Measurements from ENCODE around the gene GRID1. TPM values are rescaled to one million over a fixed set of nuclear protein-coding genes. Genes with fewer than 3 reads are reported as not detected.

The GRID1 gene
- total RNA-seq, 3 donors from 2014 or later, result 2.3 to 8.5 (median 5.9) TPM

DNA sequence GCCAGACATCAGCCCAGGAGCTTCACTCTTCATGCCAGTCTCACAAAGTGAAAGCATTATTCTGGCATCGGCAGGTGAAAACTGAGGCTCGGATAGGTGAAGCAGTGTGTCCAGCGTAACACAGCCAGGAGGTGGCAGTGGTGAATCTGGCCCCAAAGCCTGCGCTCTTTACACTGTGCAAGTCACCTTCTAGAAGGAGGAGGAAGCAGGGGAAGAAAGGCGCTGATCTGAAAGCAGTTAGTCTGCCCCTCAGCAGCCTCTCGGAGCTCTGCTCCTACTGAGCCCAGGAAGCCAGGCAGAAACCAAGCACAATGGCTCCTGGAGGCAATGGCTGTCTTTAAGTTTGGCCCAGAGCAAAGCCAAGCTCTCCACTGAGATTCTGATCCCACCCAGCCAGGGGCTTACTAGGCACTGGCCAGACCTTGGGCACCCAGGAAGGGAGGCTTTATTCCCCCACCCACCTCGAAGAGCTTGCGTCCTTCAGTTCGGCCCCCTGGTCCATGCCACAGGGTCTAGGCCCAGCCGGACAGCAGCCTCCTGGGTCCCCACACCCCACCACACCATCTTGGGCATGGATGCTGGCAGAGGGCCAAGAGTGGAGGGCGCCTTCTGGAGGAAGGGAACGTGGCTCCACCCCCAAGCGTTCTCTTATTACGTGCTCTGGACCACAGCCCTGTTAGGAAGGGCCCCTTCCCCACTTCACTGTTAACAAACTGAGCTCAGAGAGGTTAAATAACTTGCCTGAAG lies 104.5 kb downstream of the GRID1 start:
- no peak overlapping the region for H3K27ac ChIP-seq
- peak overlapping the region in 1 of 3 donors; percentile 9 for H3K4me3 ChIP-seq
- H3K4me1 ChIP-seq, result no peaks in the 10 kb centered on the region
- no peaks in the 10 kb centered on the region for H3K36me3 ChIP-seq
- H3K27me3 ChIP-seq, result no peaks in the 10 kb centered on the region
- no peaks in the 10 kb centered on the region for H3K9me3 ChIP-seq
- intact Hi-C loops (cut with DNase I; ENCODE audit: low total_unique reads), result loop anchor here (10.0 kb wide), 1 partner anchor 1567 kb away; no protein-coding TSS in a partner anchor
- DNase-seq (ENCODE audit: low spot score in 2 of 2), result peak in 1 of 2 donors; percentile 16
- no peak for TF ChIP-seq CTCF (IDR thresholded peaks at IDR 0.05)
- no peak for TF ChIP-seq POLR2AphosphoS5 (IDR thresholded peaks at IDR 0.05)
- no peak for TF ChIP-seq POLR2A (IDR thresholded peaks at IDR 0.05)

DNA sequence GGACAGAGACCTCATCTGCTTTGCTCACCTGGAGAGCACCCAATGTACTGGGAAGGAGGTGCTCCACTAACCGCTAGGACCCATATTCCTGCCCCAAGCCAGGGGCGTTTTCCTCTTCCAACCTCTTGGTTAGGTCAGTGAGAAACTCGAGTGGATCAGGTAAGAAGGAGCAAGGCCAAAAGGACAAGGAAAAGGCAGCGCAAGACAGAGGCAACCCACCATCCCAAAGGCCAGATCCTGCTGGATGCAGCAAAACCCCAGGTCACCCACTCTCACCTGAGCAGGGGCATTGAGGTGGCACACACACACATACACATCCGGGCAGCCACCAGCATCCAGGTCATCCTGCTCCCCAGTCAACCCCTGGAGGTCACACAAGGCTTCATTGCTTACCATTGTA lies 105.1 kb downstream of the GRID1 start:
- Histone ChIP-seq H3K36me3 (no peaks in the 10 kb centered on the region), H3K4me1 (no peaks in the 10 kb centered on the region), H3K9me3 (no peaks in the 10 kb centered on the region), H3K27ac (no peak overlapping the region), H3K4me3 (no peak overlapping the region), H3K27me3 (no peaks in the 10 kb centered on the region)
- intact Hi-C loops (cut with DNase I; ENCODE audit: low total_unique reads), result loop anchor here (10.0 kb wide), 1 partner anchor 1567 kb away; no protein-coding TSS in a partner anchor
- no peak for TF ChIP-seq POLR2AphosphoS5 (IDR thresholded peaks at IDR 0.05)
- no peak for TF ChIP-seq POLR2A (IDR thresholded peaks at IDR 0.05)
- DNase-seq (ENCODE audit: low spot score in 2 of 2), result no peak

- TF ChIP-seq CTCF (IDR thresholded peaks at IDR 0.05), result no peak
- no peak for TF ChIP-seq POLR2A (IDR thresholded peaks at IDR 0.05)
- no peak for TF ChIP-seq POLR2AphosphoS5 (IDR thresholded peaks at IDR 0.05)
- intact Hi-C loops (cut with DNase I; ENCODE audit: low total_unique reads), result loop anchor here (10.0 kb wide), 1 partner anchor 1566 kb away; no protein-coding TSS in a partner anchor
- DNase-seq (ENCODE audit: low spot score in 2 of 2), result peak in 1 of 2 donors; percentile 5
- Histone ChIP-seq H3K4me1 (no peaks in the 10 kb centered on the region), H3K36me3 (no peaks in the 10 kb centered on the region), H3K4me3 (no peak overlapping the region), H3K27me3 (no peaks in the 10 kb centered on the region), H3K27ac (no peak overlapping the region), H3K9me3 (no peaks in the 10 kb centered on the region)
These were observed 106.0 kb downstream of the GRID1 start for GRCh38 chr10:86260564-86260963.

GRCh38 chr10:86259901-86260562 lies 106.6 kb downstream of the GRID1 start:
- TF ChIP-seq POLR2A (IDR thresholded peaks at IDR 0.05) (no peak), CTCF (IDR thresholded peaks at IDR 0.05) (no peak)
- DNase-seq (ENCODE audit: low spot score in 2 of 2), result peak in 1 of 2 donors; percentile 2
- Histone ChIP-seq H3K27ac (no peak overlapping the region), H3K27me3 (no peaks in the 10 kb centered on the region), H3K4me1 (no peaks in the 10 kb centered on the region), H3K9me3 (no peaks in the 10 kb centered on the region), H3K4me3 (no peak overlapping the region), H3K36me3 (no peaks in the 10 kb centered on the region)
- intact Hi-C loops (cut with DNase I; ENCODE audit: low total_unique reads), result loop anchor here (10.0 kb wide), 1 partner anchor 1565 kb away; no protein-coding TSS in a partner anchor

DNA sequence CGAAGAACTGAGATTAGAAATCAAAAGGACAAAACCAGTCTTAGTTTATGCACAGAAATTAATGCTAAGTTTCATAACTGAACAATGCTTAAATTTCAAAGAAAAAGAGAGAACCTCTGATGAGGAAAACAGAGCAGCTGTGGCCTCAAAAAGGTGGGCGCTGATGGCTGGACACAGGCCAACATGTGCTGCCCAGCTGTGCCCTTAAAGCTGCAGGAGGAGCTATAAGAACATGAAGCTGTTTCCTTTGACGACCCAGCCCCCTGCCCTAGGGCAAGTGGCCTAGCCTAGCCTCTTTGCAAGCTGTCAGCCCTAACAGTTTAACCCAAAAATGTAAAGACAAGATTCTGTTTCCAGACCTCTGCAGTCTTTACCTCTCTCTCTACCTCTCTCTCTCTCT lies 107.7 kb downstream of the GRID1 start:
- no peak for TF ChIP-seq POLR2AphosphoS5 (IDR thresholded peaks at IDR 0.05)
- no peak overlapping the region for H3K4me3 ChIP-seq
- no peaks in the 10 kb centered on the region for H3K9me3 ChIP-seq
- H3K27ac ChIP-seq, result no peak overlapping the region
- H3K36me3 ChIP-seq, result no peaks in the 10 kb centered on the region
- no peaks in the 10 kb centered on the region for H3K4me1 ChIP-seq
- peak in 1 of 2 donors; percentile 11 for DNase-seq (ENCODE audit: low spot score in 2 of 2)
- H3K27me3 ChIP-seq, result no peaks in the 10 kb centered on the region
- intact Hi-C loops (cut with DNase I; ENCODE audit: low total_unique reads), result no loop called here

DNA sequence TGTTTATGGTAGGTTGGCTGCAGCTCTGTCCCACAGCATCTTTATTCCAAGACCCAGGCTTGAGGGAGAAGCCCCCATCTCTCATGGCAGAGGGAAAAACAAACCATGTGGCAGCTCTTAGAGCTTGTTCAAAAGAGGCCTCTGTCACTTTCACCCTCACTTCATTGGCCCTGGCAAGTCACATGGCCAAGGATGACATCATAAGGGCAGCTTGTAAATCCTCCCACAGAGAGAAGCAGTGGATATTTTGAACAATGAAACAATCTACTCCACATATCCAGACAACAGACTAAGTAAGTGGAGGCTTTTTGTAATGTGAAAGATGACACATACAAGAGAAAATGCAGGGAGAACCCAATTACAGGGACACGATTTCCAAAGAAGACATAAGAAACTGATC lies 108.1 kb downstream of the GRID1 start:
- no peaks in the 10 kb centered on the region for H3K9me3 ChIP-seq
- DNase-seq (ENCODE audit: low spot score in 2 of 2), result no peak
- H3K27ac ChIP-seq, result no peak overlapping the region
- intact Hi-C loops (cut with DNase I; ENCODE audit: low total_unique reads), result no loop called here
- H3K36me3 ChIP-seq, result no peaks in the 10 kb centered on the region
- TF ChIP-seq POLR2AphosphoS5 (IDR thresholded peaks at IDR 0.05) (no peak), POLR2A (IDR thresholded peaks at IDR 0.05) (no peak), CTCF (IDR thresholded peaks at IDR 0.05) (no peak)
- H3K27me3 ChIP-seq, result no peaks in the 10 kb centered on the region
- no peaks in the 10 kb centered on the region for H3K4me1 ChIP-seq
- no peak overlapping the region for H3K4me3 ChIP-seq

Measured in breast epithelium (tissue), 4 donors.